ENCODE measurements around the gene ENDOU.

GRCh38 chr12:47748507-47748828 lies 23.2 kb upstream of the ENDOU start:
- TF ChIP-seq CTCF (IDR thresholded peaks at IDR 0.05): no peak
- TF ChIP-seq POLR2A (IDR thresholded peaks at IDR 0.05): no peak
- no peak for TF ChIP-seq EP300 (IDR thresholded peaks at IDR 0.05)

All from ovary (tissue), 3 donors.